Gastrocnemius medialis (tissue), 4 donors: ENCODE results near the gene OR2A25. TPM values are rescaled to one million over a fixed set of nuclear protein-coding genes. Genes with fewer than 3 reads are reported as not detected.

Experiments
- ATAC-seq, 2 donors: fragments of 150-250 bp; one replicate each; pipeline ENCODE4 v1.9.1; 2016
- DNase-seq, 2 donors: peaks; one replicate each; pipeline ENCODE4 v3.0.0-alpha.2; 2019
- H3K27ac ChIP-seq, 4 donors: fragments of 200-600 bp; sonication (generic); 1 replicate in 1 of 4; 2 replicates in 3 of 4; pipeline ENCODE4 v1.5.1; 2016 to 2018; ENCODE audit warnings: mild to moderate bottlenecking in 2 of 4, moderate library complexity in 1 of 4
- H3K27me3 ChIP-seq, 3 donors: fragments of 200-600 bp; sonication (generic) in 2 of 3; 1 replicate in 1 of 3; 2 replicates in 2 of 3; pipeline versions ENCODE4 v1.5.1 to v1.6.0; 2016 to 2019; ENCODE audit warnings: mild to moderate bottlenecking in 1 of 3, moderate library complexity in 1 of 3
- H3K36me3 ChIP-seq, 2 donors: fragments of 200-600 bp; sonication (generic) in 1 of 2; one replicate each; pipeline ENCODE4 v1.5.1; 2017 to 2018
- H3K4me1 ChIP-seq, 2 donors: fragments of 200-600 bp; sonication (generic) in 1 of 2; one replicate each; pipeline ENCODE4 v1.5.1; 2016 to 2017; ENCODE audit warnings: mild to moderate bottlenecking in 2 of 2
- H3K4me3 ChIP-seq, 4 donors: fragments of 200-600 bp; sonication (generic) in 3 of 4; 1 replicate in 1 of 4; 2 replicates in 3 of 4; pipeline ENCODE4 v1.5.1; 2016 to 2019; ENCODE audit warnings: mild to moderate bottlenecking in 2 of 4
- H3K9me3 ChIP-seq, 3 donors: fragments of 200-600 bp; sonication (generic) in 2 of 3; 1 replicate in 1 of 3; 2 replicates in 2 of 3; pipeline ENCODE4 v1.5.1; 2016 to 2019
- CTCF ChIP-seq, 5 experiments: fragments of 450-650 bp in 3 of 5; fragments of 200-600 bp in 2 of 5; sonication (generic) in 2 of 5; IDR thresholded peaks in 4 of 5; conservative IDR thresholded peaks in 1 of 5; 1 replicate in 4 of 5; 2 replicates in 1 of 5; pipeline ENCODE4 v1.5.1; 2016 to 2019; ENCODE audit warnings: antibody characterized with exemption in 5 of 5, mild to moderate bottlenecking in 3 of 5, moderate library complexity in 3 of 5
- POLR2A ChIP-seq, 2 donors: fragments of 450-650 bp; IDR thresholded peaks; one replicate each; pipeline ENCODE4 v1.6.1; 2017; ENCODE audit warnings: antibody characterized with exemption in 2 of 2, mild to moderate bottlenecking in 2 of 2, moderate library complexity in 2 of 2
- in situ Hi-C, 4 donors: fragments of 200-750 bp; cut with MboI; loops; one replicate each; pipeline versions ENCODE4 v1.15.0 to v1.8.0; 2017; ENCODE audit warnings: low sequenced_read_pairs in 4 of 4
- intact Hi-C: fragments of 100-400 bp; cut with DNase I; formaldehyde crosslinking; loops from one replicate; pipeline ENCODE4 v1.15.1; 2023; ENCODE audit warnings: low total_unique reads
- total RNA-seq, 4 donors: library from RNA; depleted of rRNA; stranded (reverse); fragments of >200 nt; gene quantifications; one replicate each; pipeline versions ENCODE4 v1.1.0 to v1.2.3, GENCODE V29; 2016

The OR2A25 gene
- total RNA-seq, 4 donors from 2014 or later, result not detected

- TF ChIP-seq POLR2A (IDR thresholded peaks at IDR 0.05) (no peak), CTCF (IDR thresholded peaks at IDR 0.05 in 4 of 5, conservative IDR thresholded peaks at IDR 0.05 in 1 of 5) (no peak)
- ATAC-seq, result no peak
- Histone ChIP-seq H3K4me1 (no peaks in the 10 kb centered on the region), H3K4me3 (no peak overlapping the region), H3K9me3 (no peaks in the 10 kb centered on the region), H3K36me3 (no peaks in the 10 kb centered on the region), H3K27ac (no peak overlapping the region), H3K27me3 (no peaks in the 10 kb centered on the region)
- intact Hi-C loops, result no loop called here
- DNase-seq, result no peak
- in situ Hi-C loops, result no loop called here
Observed at GRCh38 chr7:144026203-144026883, 43.3 kb upstream of the OR2A25 start.

GRCh38 chr7:144027070-144027469, 42.5 kb upstream of the OR2A25 start:
- H3K27me3 ChIP-seq, result no peaks in the 10 kb centered on the region
- H3K36me3 ChIP-seq, result no peaks in the 10 kb centered on the region
- no peak for DNase-seq
- ATAC-seq, result no peak
- intact Hi-C loops, result no loop called here
- in situ Hi-C loops, result no loop called here
- TF ChIP-seq POLR2A (IDR thresholded peaks at IDR 0.05) (no peak), CTCF (IDR thresholded peaks at IDR 0.05 in 4 of 5, conservative IDR thresholded peaks at IDR 0.05 in 1 of 5) (peak in 4 of 5 experiments; percentile 27 to 43 (median 35))
- no peaks in the 10 kb centered on the region for H3K9me3 ChIP-seq
- no peak overlapping the region for H3K4me3 ChIP-seq
- H3K27ac ChIP-seq, result no peak overlapping the region
- no peaks in the 10 kb centered on the region for H3K4me1 ChIP-seq

GRCh38 chr7:144027974-144028373, 41.6 kb upstream of the OR2A25 start:
- no peaks in the 10 kb centered on the region for H3K36me3 ChIP-seq
- H3K27me3 ChIP-seq, result no peaks in the 10 kb centered on the region
- in situ Hi-C loops, result no loop called here
- H3K4me1 ChIP-seq, result no peaks in the 10 kb centered on the region
- no peaks in the 10 kb centered on the region for H3K9me3 ChIP-seq
- intact Hi-C loops, result no loop called here
- H3K4me3 ChIP-seq, result no peak overlapping the region
- TF ChIP-seq CTCF (IDR thresholded peaks at IDR 0.05 in 4 of 5, conservative IDR thresholded peaks at IDR 0.05 in 1 of 5) (no peak), POLR2A (IDR thresholded peaks at IDR 0.05) (no peak)
- no peak overlapping the region for H3K27ac ChIP-seq
- no peak for ATAC-seq
- DNase-seq, result no peak

GRCh38 chr7:144028547-144028946, 41.1 kb upstream of the OR2A25 start:
- H3K9me3 ChIP-seq, result no peaks in the 10 kb centered on the region
- H3K36me3 ChIP-seq, result no peaks in the 10 kb centered on the region
- no peak for TF ChIP-seq POLR2A (IDR thresholded peaks at IDR 0.05)
- no peak for TF ChIP-seq CTCF (IDR thresholded peaks at IDR 0.05 in 4 of 5, conservative IDR thresholded peaks at IDR 0.05 in 1 of 5)
- no peak overlapping the region for H3K4me3 ChIP-seq
- intact Hi-C loops, result no loop called here
- DNase-seq (no peak), ATAC-seq (no peak)
- H3K27me3 ChIP-seq, result no peaks in the 10 kb centered on the region
- H3K27ac ChIP-seq, result no peak overlapping the region
- in situ Hi-C loops, result no loop called here
- H3K4me1 ChIP-seq, result no peaks in the 10 kb centered on the region

- DNase-seq (no peak), ATAC-seq (no peak)
- no peak overlapping the region for H3K27ac ChIP-seq
- H3K4me1 ChIP-seq, result no peaks in the 10 kb centered on the region
- H3K27me3 ChIP-seq, result no peaks in the 10 kb centered on the region
- TF ChIP-seq CTCF (IDR thresholded peaks at IDR 0.05 in 4 of 5, conservative IDR thresholded peaks at IDR 0.05 in 1 of 5), result no peak
- in situ Hi-C loops (no loop called here), intact Hi-C loops (no loop called here)
- H3K9me3 ChIP-seq, result no peaks in the 10 kb centered on the region
- no peaks in the 10 kb centered on the region for H3K36me3 ChIP-seq
- no peak overlapping the region for H3K4me3 ChIP-seq
Observed at GRCh38 chr7:144032516-144032915, 37.1 kb upstream of the OR2A25 start.
